OCI-M1 (cell line): ENCODE results near the gene C19orf85.
"Not testable (repeated sequence)": the region's sequence is repeated elsewhere in the genome, so short reads cannot be mapped to it uniquely, and the experiment has no call there.

Source experiments
- DNase-seq: peaks from one replicate; lab custom pipeline; 2025; lab: John Stamatoyannopoulos, UW

C19orf85 gene

DNA sequence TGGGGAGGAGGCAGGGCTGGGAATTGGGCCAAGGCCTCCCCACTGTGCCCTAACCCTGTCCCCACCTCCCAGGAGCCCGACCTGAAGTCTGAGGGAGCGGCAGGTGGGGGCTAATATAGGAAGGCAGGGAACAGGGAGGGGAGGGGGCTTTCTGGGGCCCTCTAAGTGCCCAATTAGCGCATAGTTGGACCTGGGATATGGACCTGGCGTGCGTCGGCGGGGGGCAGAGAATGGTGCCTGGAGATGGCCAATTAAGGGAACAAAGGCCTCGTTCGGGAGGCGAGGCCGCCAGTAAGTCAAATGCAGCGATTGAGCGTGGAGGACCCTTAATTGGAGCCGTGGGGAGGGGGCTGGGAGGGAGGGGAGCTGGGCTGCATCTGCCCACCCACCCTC is at the start of gene C19orf85:
Gene C19orf85, minus strand, starts transcription at position 90 of the 393 bp plus-strand sequence. CDS start 197 bp downstream, outside the sequence.
- no peak for DNase-seq

DNA sequence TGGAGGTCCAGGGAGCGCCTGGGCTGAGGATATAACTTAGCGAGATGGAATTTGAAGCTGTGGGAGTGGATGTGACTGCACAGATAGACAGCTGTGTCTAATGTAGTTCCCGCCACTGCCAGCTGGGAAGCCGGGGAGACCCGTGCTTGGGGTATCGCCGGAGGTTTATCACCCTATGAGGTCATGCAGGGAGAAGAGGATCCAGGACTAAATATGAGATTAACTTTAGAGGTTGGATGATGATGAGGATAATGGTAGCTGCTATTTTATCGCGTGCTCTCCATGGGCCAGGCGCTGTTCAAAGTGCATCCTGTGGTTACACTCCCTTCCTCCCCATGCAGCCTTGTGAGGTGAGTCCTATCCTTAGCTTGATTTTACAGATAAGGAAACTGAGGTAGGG is 43.6 kb upstream of the C19orf85 start:
- no peak for DNase-seq

- no peak for DNase-seq
Observed at GRCh38 chr19:55504981-55505380, 40.4 kb upstream of the C19orf85 start.

DNA sequence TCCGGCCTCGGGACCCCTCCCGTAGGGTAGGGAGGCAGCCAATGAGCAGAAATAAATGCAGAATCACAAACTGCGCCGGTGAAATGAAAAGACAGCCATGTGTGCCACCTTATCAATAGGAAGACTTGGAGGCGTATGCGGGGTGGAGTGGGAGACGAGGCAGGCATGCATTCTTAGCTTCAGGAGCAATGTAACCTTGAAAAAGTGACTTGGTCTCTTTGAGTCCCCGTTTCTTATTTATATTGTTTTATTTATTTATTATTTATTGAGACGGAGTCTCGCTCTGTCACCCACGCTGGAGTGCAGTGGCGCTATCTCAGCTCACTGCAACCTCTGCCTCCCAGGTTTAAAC is 39.7 kb upstream of the C19orf85 start:
- DNase-seq: no peak

GRCh38 chr19:55503502-55504251 is 39.1 kb upstream of the C19orf85 start:
- peak; percentile 97 for DNase-seq

- DNase-seq: no peak
Observed at GRCh38 chr19:55503157-55503501, 38.6 kb upstream of the C19orf85 start.

DNA sequence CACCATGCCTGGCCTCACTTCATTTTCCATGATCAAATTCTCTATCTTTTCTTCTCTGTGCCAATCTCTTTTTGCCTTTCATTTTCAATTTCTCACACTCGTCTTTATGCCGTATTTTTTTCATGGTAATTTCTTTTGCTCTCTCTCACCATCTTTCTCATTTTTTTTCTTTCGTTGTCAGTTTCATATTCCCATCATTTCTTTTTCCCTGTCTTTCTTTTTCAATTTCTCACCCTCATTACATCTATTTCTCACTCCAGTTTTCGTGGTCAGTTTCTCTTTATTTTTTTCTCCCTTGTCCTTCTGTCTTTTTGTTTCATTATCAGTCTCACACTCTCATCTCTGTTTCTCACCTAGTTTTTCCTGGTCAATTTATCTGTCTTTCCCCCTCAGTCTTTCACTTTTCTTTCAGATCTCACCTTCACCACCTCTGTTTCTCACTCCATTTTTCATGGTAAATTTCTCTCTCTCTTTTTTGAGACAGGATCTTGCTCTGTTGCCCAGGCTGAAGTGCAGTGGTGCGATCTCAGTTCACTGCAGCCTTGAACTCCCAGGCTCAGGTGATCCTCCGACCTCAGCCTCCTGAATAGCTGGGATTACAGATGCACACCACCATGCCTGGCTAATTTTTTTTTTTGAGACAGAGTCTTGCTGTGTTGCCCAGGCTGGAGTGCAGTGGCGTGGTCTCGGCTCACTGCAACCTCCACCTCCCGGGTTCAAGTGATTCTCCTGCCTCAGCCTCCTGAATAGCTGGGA is 37.8 kb upstream of the C19orf85 start:
- no peak for DNase-seq

- DNase-seq: no peak
Observed at GRCh38 chr19:55500368-55500952, 35.9 kb upstream of the C19orf85 start.

DNA sequence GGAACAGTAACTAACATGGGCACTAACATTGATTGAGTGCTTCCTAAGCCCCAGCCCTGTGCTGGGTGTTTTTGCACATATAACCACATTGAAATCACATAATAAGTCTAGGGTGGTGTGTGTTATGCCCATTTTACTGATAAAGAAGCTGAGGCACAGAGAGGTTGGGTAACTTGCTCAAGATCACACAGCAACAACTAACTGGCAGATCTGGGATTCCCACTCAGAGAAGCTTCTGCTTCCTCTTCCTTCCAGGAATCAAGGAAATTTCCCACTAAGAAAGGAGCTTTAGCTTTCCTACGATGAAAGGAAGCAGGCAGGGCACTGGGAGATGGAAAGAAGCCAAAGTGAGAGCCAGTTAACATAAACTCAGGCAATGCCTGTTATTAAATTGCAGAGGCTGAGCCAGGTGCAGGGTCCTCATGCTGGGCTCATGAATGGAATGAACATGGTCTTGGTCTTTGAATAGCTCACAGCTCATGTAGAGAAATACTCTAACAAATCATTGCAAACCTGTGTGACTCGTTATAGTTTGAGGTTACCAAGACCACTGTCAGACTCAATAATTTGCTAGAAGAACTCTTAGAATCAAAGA is 33.8 kb upstream of the C19orf85 start:
- DNase-seq: no peak

DNA sequence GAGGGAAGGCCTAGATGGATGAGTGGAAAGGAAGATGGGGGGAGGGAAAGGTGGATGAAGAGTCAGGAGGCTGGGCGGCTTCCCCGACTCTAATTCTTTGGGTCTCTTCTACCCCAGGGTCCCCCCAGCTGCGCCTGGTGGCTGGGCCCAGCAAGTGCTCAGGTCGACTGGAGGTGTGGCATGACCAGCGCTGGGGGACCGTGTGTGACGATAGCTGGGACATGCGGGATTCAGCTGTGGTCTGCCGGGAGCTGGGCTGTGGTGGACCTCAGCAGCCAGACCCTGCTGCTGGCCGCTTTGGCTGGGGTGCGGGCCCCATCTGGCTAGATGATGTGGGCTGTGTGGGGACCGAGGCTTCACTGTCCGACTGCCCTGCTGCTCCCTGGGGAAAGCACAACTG is 33.2 kb upstream of the C19orf85 start:
- DNase-seq: no peak

DNA sequence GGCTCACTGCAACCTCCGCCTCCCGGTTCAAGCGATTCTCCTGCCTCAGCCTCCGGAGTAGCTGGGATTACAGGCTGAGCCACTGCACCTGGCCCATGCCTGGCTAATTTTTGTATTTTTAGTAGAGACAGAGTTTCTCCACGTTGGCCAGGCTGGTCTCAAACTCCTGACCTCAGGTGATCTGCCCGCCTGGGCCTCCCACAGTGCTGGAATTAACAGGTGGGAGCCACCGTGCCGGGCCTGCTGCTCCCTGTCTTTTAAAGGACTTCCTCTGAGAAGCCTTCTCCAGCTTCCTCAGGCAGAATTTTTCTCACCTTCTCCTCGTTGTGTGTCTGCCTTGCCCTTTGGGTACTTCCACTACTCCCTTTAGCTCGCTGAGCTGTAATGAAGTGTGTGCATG is 32.3 kb upstream of the C19orf85 start:
- DNase-seq: not testable (repeated sequence)

GRCh38 chr19:55495646-55496349 is 31.2 kb upstream of the C19orf85 start:
- no peak for DNase-seq

DNA sequence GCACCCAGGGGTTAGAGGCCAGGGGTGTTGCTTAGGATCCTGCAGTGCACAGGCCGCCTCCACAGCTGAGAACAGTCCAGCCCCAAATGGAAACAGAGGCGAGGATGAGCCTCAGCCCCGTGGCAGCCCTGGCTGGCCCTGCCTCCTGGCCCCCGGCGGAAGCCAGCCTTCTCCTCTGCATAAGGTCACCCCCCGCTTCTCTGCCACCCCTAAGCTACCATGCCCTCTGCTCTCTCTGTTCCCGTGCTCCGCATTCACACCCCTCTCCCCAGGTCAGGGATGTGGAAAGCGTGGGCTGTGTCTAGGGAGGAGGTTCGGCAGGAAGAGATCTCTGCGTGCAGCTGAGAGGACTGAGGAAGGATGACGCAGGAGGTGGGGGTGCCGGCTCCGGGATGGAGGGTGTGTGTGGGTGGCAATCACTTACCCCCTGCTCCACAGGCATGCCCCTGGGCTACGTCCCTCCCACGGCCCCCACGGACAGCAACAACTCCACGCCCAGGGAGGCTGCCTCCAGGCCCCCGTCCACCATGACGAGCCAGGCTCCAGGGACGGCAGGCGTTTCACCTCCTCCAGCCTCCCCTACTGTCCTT is 29.7 kb upstream of the C19orf85 start:
- DNase-seq: no peak

DNA sequence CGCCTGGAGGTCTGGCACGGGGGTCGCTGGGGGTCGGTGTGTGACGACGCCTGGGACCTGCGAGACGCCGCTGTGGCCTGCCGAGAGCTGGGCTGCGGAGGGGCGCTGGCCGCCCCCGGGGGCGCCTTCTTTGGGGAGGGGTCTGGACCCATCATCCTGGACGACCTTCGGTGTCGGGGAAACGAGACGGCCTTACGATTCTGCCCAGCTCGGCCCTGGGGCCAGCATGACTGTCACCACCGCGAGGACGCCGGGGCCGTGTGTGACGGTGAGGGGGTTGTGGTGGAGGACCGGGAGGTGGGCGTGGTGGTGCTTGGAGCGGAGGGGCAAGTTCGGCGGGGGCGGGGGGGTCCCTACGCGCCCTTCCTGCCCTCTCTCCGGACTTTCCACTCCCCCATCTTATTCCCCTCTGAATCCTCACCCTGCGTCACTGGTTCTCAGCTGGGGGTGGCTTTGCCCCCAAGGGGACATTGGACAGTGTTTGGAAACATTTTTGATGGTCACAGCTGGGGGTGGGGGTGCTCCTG is 29.2 kb upstream of the C19orf85 start:
- DNase-seq: no peak

DNA sequence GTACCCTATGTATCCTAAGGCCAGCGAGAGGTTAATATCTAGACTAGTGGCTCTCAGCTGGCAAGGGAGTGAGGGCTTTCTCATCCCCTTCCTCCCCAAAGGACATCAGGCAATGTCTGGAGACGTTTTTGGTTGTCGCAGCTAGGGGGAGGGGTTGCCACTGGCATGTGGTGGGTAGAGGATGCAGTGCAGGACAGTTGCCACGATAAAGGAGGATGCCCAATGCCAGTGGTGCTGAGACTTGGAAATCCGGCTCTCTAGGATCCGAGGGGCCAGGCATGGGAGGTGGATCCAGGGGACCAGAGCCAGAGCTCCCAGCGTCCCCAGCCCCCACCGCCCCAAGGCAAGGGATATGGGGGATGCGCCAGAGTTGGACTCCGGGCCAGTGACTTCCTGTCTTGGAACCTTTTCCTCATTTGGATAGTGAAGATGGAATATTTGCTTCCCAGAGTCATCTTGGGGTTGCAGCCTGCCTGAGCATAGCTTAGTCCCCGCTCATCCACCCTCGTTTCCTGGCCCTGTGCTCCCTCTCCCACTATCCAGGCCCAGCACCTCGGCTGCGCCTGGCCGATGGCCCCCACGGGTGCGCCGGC is 28.6 kb upstream of the C19orf85 start:
- no peak for DNase-seq

- no peak for DNase-seq
Observed at GRCh38 chr19:55492362-55492944, 27.9 kb upstream of the C19orf85 start.

DNA sequence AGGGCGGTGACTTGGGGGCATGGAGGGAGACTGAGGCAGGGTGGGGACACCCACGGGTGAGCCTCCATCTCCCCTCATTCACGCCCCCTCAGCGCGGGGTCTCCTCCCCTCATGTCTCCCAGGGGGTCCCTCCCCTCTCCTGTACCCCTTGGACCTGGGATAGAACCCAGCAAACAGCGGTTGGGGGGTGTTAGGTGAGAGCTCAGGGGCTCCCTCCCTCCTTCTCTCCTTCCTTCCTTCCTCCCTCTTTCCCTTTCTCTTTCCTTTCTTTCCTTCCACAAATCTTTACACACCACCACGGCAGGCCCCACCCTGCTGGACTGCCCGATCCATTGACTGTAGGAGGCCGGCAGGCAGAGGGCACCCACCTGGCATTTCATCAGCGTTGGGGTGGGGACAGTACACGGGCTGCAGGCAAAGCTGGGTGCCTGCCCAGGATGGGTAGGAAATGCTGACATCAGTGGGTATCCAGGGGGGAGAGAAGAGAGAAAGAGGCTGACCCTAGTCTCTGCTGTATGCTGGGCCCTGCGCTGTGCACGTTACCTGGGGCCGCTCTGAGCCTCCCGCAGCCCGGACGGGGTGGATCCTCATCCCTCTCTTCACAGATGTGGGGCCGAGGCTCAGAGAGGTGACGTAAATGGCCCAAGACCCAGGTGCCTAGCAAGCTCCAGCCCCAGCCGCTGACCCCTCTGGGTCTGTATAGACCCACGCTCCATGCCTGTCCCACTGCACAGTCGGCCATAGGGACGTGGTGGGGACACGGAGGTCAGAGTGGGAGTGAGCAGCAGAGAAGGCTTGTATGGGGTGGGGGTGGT is 27.2 kb upstream of the C19orf85 start:
- DNase-seq: no peak

DNA sequence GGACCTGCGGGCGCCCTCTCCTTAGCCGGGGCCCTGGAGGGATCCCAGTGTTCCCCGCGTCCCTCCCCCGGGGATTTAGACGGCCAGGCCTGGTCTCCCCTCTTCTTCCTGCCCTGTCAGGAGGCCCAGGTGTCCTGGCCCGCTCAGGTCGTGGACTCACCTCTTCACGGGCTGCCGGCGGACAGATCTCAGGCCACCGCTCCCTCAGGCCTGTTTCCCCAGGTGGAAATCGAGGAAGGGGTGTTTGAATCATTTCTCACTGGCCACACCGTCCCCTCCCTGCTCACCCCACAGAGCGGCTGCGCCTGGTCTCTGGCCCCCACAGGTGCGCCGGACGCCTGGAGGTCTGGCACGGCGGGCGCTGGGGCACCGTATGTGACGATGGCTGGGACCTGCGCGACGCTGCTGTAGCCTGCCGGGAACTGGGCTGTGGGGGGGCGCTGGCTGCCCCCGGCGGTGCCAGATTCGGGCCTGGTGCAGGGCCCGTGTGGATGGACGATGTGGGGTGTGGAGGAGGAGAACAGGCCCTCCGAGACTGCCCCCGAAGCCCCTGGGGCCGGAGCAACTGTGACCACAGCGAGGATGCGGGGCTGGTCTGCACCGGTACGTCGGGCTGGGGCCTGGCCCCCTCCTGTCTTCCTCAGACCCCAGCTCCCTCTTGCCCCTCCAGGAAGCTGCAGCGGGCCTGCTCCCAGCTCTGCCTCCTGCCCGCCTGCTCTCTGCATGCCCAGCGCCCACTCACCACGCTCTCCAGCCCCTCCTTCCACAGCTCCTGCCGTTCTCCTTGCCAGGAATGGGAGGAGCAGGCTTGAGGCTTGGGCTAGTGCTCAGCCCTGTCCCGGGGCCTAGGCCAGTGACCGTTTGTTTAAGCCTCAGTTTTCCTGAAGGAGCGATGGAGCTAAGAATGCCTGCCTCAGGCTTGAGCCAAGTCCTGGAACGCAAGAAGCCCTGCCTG is 26.2 kb upstream of the C19orf85 start:
- no peak for DNase-seq
